Uterus (tissue), 2 donors: ENCODE data around the gene TRIO.

ENCODE experiments used
- POLR2A ChIP-seq, 2 donors: fragments of 450-650 bp; IDR thresholded peaks; one replicate each; pipeline ENCODE4 v1.6.1; 2016; ENCODE audit warnings: antibody characterized with exemption in 2 of 2, mild to moderate bottlenecking in 1 of 2, moderate library complexity in 1 of 2
- TF ChIP-seq, protein P1 (sequence below), 4 experiments: fragments of 200-600 bp in 2 of 4; fragments of 450-650 bp in 2 of 4; sonication (generic) in 2 of 4; IDR thresholded peaks; one replicate each; pipeline ENCODE4 v1.5.1; 2016 to 2019; ENCODE audit warnings: antibody characterized with exemption in 4 of 4, mild to moderate bottlenecking in 2 of 4, moderate library complexity in 1 of 4

DNA sequence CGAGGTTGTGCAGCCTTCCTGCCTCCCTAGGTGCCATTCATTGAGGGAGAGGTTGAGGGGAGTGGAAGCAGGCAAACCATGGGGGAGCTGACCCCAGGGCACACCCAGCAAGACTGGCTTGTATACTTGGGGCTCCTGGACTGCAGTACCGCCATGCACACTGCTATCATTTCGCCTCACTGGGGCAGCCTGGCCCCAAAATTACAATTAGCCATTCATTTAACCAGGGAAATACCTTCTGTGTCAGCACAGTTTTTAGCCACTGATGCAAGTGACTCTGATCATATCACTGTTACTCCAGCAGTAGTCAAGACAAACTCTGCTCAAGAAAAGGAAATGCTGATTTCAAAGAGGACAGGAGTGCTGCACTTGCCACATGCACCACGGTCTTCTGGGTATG, 109.7 kb downstream of the TRIO start:
- TF ChIP-seq, protein P1, sequence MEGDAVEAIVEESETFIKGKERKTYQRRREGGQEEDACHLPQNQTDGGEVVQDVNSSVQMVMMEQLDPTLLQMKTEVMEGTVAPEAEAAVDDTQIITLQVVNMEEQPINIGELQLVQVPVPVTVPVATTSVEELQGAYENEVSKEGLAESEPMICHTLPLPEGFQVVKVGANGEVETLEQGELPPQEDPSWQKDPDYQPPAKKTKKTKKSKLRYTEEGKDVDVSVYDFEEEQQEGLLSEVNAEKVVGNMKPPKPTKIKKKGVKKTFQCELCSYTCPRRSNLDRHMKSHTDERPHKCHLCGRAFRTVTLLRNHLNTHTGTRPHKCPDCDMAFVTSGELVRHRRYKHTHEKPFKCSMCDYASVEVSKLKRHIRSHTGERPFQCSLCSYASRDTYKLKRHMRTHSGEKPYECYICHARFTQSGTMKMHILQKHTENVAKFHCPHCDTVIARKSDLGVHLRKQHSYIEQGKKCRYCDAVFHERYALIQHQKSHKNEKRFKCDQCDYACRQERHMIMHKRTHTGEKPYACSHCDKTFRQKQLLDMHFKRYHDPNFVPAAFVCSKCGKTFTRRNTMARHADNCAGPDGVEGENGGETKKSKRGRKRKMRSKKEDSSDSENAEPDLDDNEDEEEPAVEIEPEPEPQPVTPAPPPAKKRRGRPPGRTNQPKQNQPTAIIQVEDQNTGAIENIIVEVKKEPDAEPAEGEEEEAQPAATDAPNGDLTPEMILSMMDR (IDR thresholded peaks at IDR 0.05) = no peak
- TF ChIP-seq POLR2A (IDR thresholded peaks at IDR 0.05) = no peak
